ENCODE results near the gene MEGF6. TPM values are rescaled to one million over a fixed set of nuclear protein-coding genes. Genes with fewer than 3 reads are reported as not detected.

Gene MEGF6
- total and polyA plus RNA-seq, 2 donors (not counting 3 experiments of a cell fraction or from before 2014, with no cell fraction given), result 22.5 to 63.7 TPM

- H3K36me3 ChIP-seq (ENCODE audit: control insufficient read depth in 2 of 2, extremely low read depth in 1 of 2, insufficient read depth in 2 of 2, low read length in 2 of 2), result no peaks in the 10 kb centered on the region
- ChIA-PET POLR2A (no interaction called here), CTCF (interaction anchor here (0.8 to 1.8 kb wide), 2 partner anchors 43 to 123 kb away, joined by 3 to 7 read pairs; no protein-coding TSS in a partner anchor)
- DNase-seq (ENCODE audit: low read depth, low spot score), result peak; percentile 25
- intact Hi-C loops (cut with micrococcal nuclease), result no loop called here
- no peak overlapping the region for H3K27ac ChIP-seq (ENCODE audit: insufficient read depth, low read depth, low read length)
- TF ChIP-seq JUN (IDR thresholded peaks at IDR 0.05; ENCODE audit: borderline replicate concordance, insufficient read depth, insufficient read length, low read depth) (no peak), POLR2AphosphoS5 (IDR thresholded peaks at IDR 0.05; ENCODE audit: insufficient read depth, low read depth, low read length) (no peak), MAX (IDR thresholded peaks at IDR 0.05; ENCODE audit: insufficient read depth, insufficient read length) (no peak), FOS (IDR thresholded peaks at IDR 0.05; ENCODE audit: borderline replicate concordance, insufficient read depth, low read length) (no peak), CTCF (IDR thresholded peaks at IDR 0.05; ENCODE audit: extremely low read depth in 1 of 2, insufficient read depth in 1 of 2, low read depth in 1 of 2, low read length in 2 of 2) (no peak)
- H4K20me1 ChIP-seq (replicated peaks; ENCODE audit: control insufficient read depth, extremely low read depth, insufficient read depth, low read length), result no peaks in the 10 kb centered on the region
- H3K27me3 ChIP-seq (ENCODE audit: control insufficient read depth in 2 of 2, insufficient read depth in 2 of 2, low read length in 2 of 2), result no peaks in the 10 kb centered on the region
- no peaks in the 10 kb centered on the region for H3K4me1 ChIP-seq (ENCODE audit: control insufficient read depth, extremely low read depth, insufficient read depth, low read length)
- H3K9me1 ChIP-seq (replicated peaks; ENCODE audit: control insufficient read depth, extremely low read depth, insufficient read depth, low read length), result no peaks in the 10 kb centered on the region
- H3K9me3 ChIP-seq (replicated peaks; ENCODE audit: control insufficient read depth, insufficient read depth, low read length), result no peaks in the 10 kb centered on the region
- no peak overlapping the region for H3K4me2 ChIP-seq (ENCODE audit: insufficient read depth, low read length)
- no peak for FAIRE-seq
- H2AFZ ChIP-seq (ENCODE audit: low read depth, low read length), result no peak overlapping the region
- H3K9ac ChIP-seq (replicated peaks; ENCODE audit: extremely low read depth, insufficient read depth, low read length), result no peak overlapping the region
- BruUV-seq (replicated peaks), result no TSS peak
- H3K4me3 ChIP-seq (replicated peaks in 1 of 3; ENCODE audit: insufficient read depth in 1 of 3, low read depth in 1 of 3, low read length in 3 of 3), result no peak overlapping the region
- dilution Hi-C loops (cut with MboI; ENCODE audit: extremely low pct_ligation_motif_present, low sequenced_read_pairs), result no loop called here
- no peaks in the 10 kb centered on the region for H3K79me2 ChIP-seq (ENCODE audit: control insufficient read depth, insufficient read depth, low read length)
These were observed 115.2 kb downstream of the MEGF6 start for GRCh38 chr1:3495776-3496745.

Measured in endothelial cell of umbilical vein (primary cell).